ENCODE measurements around the gene SPESP1.

SPESP1 gene

DNA sequence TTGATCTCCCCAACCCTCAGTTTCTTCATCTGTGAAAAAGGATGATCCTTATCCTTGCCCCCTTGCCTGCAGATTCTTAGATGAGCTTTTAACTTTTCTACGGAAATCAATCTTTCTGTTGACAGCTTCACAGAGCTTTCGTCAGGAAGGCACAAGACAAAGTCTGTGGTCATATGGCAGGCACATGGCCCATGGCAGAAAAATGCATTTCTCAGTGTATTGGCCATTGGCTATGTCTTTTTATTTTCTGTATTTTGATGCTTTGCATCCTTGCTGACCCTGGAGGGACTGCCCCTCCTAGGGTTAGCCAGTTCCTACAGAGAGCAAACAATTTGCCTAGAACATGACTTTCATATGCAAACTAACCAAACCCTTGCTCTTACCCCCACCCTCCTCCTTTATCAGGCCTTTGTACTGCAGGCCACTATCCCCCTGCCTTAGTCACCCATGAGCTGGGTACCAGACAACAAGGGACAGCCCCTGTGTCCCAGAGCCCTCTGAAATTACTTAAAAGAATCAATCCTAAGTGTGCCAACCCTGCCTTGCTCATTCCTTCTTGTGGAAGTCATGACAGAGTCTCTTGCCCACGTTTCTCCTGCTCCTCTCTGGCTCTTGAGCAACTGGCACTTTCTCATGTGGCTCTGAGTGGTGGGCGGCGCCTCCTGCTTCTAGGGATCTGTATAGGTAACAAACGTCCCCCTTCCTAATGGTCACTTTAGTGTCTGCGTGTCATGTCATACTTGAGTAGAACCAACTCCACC, 60.1 kb downstream of the SPESP1 start:
- DNase-seq (ENCODE audit: low read depth in 1 of 2, low spot score in 1 of 2): no peak

DNA sequence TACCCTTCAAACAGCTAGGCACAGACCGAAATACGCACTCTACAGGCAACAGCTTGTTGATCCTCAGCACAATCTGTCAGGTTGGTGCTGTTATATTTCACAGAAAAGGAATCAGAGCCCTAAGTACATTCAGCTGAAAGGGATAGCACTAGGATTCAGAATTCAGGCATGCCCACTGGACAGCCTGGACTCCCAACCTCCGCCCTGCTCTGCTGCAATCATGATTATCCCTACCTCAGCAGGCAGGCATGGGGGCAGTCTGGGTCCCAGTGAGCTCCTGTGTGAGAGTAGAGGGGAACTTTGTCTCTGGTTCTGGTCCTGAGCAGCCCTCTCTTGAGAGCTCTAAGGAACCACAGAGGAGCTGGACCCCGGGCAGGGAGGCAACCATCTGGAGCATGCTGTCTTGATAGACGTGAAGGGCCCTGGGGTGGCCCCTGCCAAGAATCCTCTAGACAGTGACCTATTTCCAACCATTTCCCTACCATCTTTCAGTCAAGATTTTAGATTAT, 60.7 kb downstream of the SPESP1 start:
- DNase-seq (ENCODE audit: low read depth in 1 of 2, low spot score in 1 of 2): no peak

DNA sequence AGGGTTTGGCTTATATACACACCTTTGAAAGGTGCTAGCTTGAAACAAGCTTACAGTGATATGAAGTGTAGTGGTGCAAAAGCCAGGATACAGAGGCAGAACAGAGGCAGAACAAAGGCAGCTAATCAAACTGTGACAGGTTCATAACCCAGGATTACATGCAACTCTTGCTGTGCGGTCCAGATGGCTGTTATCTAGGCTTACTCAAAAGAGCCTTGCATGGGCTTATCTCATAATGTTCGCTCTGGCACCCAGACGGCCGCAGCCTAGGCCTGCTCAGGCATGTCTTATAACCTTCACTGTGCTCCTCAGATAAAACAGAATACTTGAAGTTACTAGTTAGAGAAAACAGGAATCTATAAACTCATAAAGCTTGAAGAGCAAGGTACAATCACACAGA, 61.4 kb downstream of the SPESP1 start:
- DNase-seq (ENCODE audit: low read depth in 1 of 2, low spot score in 1 of 2): no peak

- DNase-seq (ENCODE audit: low read depth in 1 of 2, low spot score in 1 of 2): no peak
Measured at GRCh38 chr15:68992696-68993095, 62.4 kb downstream of the SPESP1 start.

DNA sequence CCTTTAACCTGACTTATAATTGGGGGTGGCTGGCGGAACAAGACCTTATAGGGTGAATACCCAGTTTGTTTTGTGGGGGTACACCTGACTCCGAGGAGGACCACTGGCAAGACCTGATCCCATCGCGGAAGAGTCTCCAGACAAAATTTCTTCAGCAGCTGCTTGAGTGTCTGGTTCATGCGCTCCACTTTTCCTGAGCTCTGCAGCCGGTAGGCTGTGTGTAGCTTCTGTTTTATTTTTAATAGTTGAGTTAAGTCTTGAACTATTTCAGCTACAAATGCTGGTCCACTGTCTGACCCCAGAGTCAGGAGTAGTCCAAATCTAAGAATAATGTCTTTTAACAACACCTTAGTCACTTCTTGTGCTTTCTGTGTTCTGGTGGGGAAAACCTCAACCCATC, 63.0 kb downstream of the SPESP1 start:
- no peak for DNase-seq (ENCODE audit: low read depth in 1 of 2, low spot score in 1 of 2)

- DNase-seq (ENCODE audit: low read depth in 1 of 2, low spot score in 1 of 2): no peak
Measured at GRCh38 chr15:68994149-68994548, 63.8 kb downstream of the SPESP1 start.

GRCh38 chr15:68994981-68995761, 64.8 kb downstream of the SPESP1 start:
- no peak for DNase-seq (ENCODE audit: low read depth in 1 of 2, low spot score in 1 of 2)

Data from stimulated activated CD4-positive, alpha-beta T cell treated with anti-CD3 and anti-CD28 coated beads, Interleukin-15, amount 100 ng/mL, for 1 hour (primary cell).